Endothelial cell of umbilical vein (primary cell): ENCODE results near the gene KAT14.

Experiments
- EZH2 ChIP-seq: IDR thresholded peaks from 2 replicates; pipeline ENCODE4 v1.6.1; 2012; ENCODE audit warnings: borderline replicate concordance, low read depth, mild to moderate bottlenecking, moderate library complexity, low read length, inconsistent platforms; ENCODE audit not compliant: severe bottlenecking
- POLR2A ChIP-seq: IDR thresholded peaks from 2 replicates; pipeline ENCODE4 v1.6.1; 2012; ENCODE audit warnings: low read depth, mild to moderate bottlenecking, control low read depth, low read length
- POLR2AphosphoS5 ChIP-seq: IDR thresholded peaks from 2 replicates; pipeline ENCODE4 v1.6.1; 2012; ENCODE audit warnings: low read depth, mild to moderate bottlenecking, control low read depth, low read length, moderate library complexity; ENCODE audit not compliant: insufficient read depth
- TF ChIP-seq, protein P1 (sequence below), 2 donors: IDR thresholded peaks; 1 replicate in 1 of 2; 2 replicates in 1 of 2; pipeline ENCODE4 v1.5.1; 2011; ENCODE audit warnings: low read length in 2 of 2, mild to moderate bottlenecking in 2 of 2, moderate library complexity in 2 of 2, control low read depth in 1 of 2, inconsistent platforms in 1 of 2, low read depth in 1 of 2; ENCODE audit not compliant: insufficient read depth in 1 of 2; ENCODE audit errors: extremely low read depth in 1 of 2

GRCh38 chr20:18215566-18215965, 77.9 kb downstream of the KAT14 start:
- no peak for TF ChIP-seq POLR2A
- TF ChIP-seq, protein P1, sequence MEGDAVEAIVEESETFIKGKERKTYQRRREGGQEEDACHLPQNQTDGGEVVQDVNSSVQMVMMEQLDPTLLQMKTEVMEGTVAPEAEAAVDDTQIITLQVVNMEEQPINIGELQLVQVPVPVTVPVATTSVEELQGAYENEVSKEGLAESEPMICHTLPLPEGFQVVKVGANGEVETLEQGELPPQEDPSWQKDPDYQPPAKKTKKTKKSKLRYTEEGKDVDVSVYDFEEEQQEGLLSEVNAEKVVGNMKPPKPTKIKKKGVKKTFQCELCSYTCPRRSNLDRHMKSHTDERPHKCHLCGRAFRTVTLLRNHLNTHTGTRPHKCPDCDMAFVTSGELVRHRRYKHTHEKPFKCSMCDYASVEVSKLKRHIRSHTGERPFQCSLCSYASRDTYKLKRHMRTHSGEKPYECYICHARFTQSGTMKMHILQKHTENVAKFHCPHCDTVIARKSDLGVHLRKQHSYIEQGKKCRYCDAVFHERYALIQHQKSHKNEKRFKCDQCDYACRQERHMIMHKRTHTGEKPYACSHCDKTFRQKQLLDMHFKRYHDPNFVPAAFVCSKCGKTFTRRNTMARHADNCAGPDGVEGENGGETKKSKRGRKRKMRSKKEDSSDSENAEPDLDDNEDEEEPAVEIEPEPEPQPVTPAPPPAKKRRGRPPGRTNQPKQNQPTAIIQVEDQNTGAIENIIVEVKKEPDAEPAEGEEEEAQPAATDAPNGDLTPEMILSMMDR (IDR thresholded peaks at IDR 0.05; ENCODE audit: extremely low read depth in 1 of 2, insufficient read depth in 1 of 2, low read depth in 1 of 2, low read length in 2 of 2) = no peak
- TF ChIP-seq POLR2AphosphoS5 = no peak
- no peak for TF ChIP-seq EZH2
